PC-9 (cell line): ENCODE measurements around the gene CISD2. TPM values are rescaled to one million over a fixed set of nuclear protein-coding genes. Genes with fewer than 3 reads are reported as not detected.
"Not testable (repeated sequence)": the region's sequence is repeated elsewhere in the genome, so short reads cannot be mapped to it uniquely, and the experiment has no call there.

Source experiments
- BruUV-seq: library from RNA; stranded (reverse); fragments of 400-500 nt; replicated peaks from 2 replicates; lab custom pipeline; 2021; lab: Mats Ljungman, UMichigan
- CTCF ChIA-PET: fragments of 300-600 bp; sonication (Branson Sonifier 250); formaldehyde crosslinking; loops from one replicate; lab custom pipeline; 2022; ENCODE audit warnings: antibody characterized with exemption; lab: Charles Lee
- POLR2A ChIA-PET: fragments of 300-600 bp; sonication (Branson Sonifier 250); formaldehyde crosslinking; loops from one replicate; lab custom pipeline; 2022; ENCODE audit warnings: antibody characterized with exemption; ENCODE audit not compliant: unreplicated experiment; lab: Charles Lee
- DNase-seq, 2 experiments: peaks; one replicate each; pipeline versions ENCODE4 v3.0.0 to v3.0.0-alpha.2; 2015 to 2022; ENCODE audit warnings: mixed read lengths in 1 of 2
- H2AFZ ChIP-seq: fragments of 200-600 bp; sonication (generic); 2 replicates; pipeline ENCODE4 v1.8.1; 2017; ENCODE audit warnings: antibody characterized with exemption
- H3F3A ChIP-seq: fragments of 200-600 bp; sonication (generic); 2 replicates; pipeline ENCODE4 v1.8.1; 2017; ENCODE audit warnings: antibody characterized with exemption, mild to moderate bottlenecking, low read depth; ENCODE audit not compliant: insufficient read depth
- H3K27ac ChIP-seq: fragments of 200-600 bp; sonication (generic); 2 replicates; pipeline ENCODE4 v1.6.1; 2016; ENCODE audit warnings: mixed run types
- H3K27me3 ChIP-seq: fragments of 200-600 bp; sonication (generic); 2 replicates; pipeline ENCODE4 v1.6.1; 2016; ENCODE audit warnings: low read depth, mixed run types; ENCODE audit not compliant: insufficient read depth
- H3K36me3 ChIP-seq: fragments of 200-600 bp; sonication (generic); 2 replicates; pipeline ENCODE4 v1.6.1; 2016; ENCODE audit warnings: low read depth, mixed run types
- H3K4me1 ChIP-seq: fragments of 200-600 bp; sonication (generic); replicated peaks from 2 replicates; pipeline ENCODE4 v1.6.1; 2016; ENCODE audit warnings: mixed run types; ENCODE audit not compliant: insufficient read depth
- H3K4me2 ChIP-seq: fragments of 200-600 bp; sonication (generic); 2 replicates; pipeline ENCODE4 v1.6.1; 2017; ENCODE audit warnings: mixed run types
- H3K4me3 ChIP-seq: fragments of 200-600 bp; sonication (generic); 2 replicates; pipeline ENCODE4 v1.6.1; 2016; ENCODE audit warnings: mixed run types
- H3K79me2 ChIP-seq: fragments of 200-600 bp; sonication (generic); 2 replicates; pipeline ENCODE4 v1.6.1; 2017; ENCODE audit warnings: low read depth, mixed run types
- H3K9me2 ChIP-seq: fragments of 200-600 bp; sonication (generic); 2 replicates; pipeline ENCODE4 v1.8.1; 2017; ENCODE audit warnings: mild to moderate bottlenecking; ENCODE audit not compliant: insufficient read depth
- H3K9me3 ChIP-seq: fragments of 200-600 bp; sonication (generic); 2 replicates; pipeline ENCODE4 v1.8.1; 2016; ENCODE audit warnings: low read depth; ENCODE audit not compliant: insufficient read depth
- H4K20me1 ChIP-seq: fragments of 200-600 bp; sonication (generic); 2 replicates; pipeline ENCODE4 v1.8.1; 2017; ENCODE audit not compliant: insufficient read depth
- CTCF ChIP-seq: fragments of 200-600 bp; sonication (generic); conservative IDR thresholded peaks from 2 replicates; pipeline ENCODE4 v1.6.1; 2017; ENCODE audit warnings: mixed run types, antibody characterized with exemption, mild to moderate bottlenecking, moderate library complexity
- EZH2 ChIP-seq: fragments of 200-600 bp; sonication (generic); IDR thresholded peaks from 2 replicates; pipeline ENCODE4 v1.8.0; 2017; ENCODE audit warnings: antibody characterized with exemption, low read depth
- intact Hi-C: fragments of 100-400 bp; cut with micrococcal nuclease; formaldehyde crosslinking; loops from one replicate; pipeline ENCODE4 v1.10.0; 2022; ENCODE audit not compliant: unreplicated experiment
- total RNA-seq: library from RNA; stranded (reverse); gene quantifications from 2 replicates; pipeline ENCODE4 v1.2.3, GENCODE V29; 2021

Gene CISD2
- total RNA-seq, 1 experiment from 2014 or later = 23.1 TPM

DNA sequence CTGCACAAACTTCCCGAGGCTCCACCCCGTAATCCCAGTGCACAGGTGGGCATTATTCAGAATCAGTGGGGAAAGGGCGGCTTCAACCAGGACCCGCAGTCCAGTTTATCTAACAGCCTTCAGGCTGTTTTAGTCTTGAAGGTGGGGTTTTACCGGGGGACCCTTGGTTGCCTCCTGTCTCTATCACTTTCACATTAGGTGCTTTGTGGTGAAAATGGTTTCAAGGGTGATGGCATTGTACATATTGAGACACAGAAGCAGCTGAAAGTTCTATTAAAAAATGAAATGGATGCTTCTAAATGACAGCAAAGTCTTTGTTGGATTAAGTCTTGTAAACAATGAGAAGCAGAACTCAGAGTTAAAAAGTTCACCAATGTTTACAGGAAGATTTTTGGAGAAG is 27.8 kb downstream of the CISD2 start:
- H3F3A ChIP-seq, H3K9me2 ChIP-seq, POLR2A ChIA-PET, BruUV-seq, H3K9me3 ChIP-seq, intact Hi-C loops, H3K27ac ChIP-seq, H3K79me2 ChIP-seq, DNase-seq, H3K4me1 ChIP-seq, H3K36me3 ChIP-seq, H3K4me3 ChIP-seq, H4K20me1 ChIP-seq, CTCF ChIA-PET, H2AFZ ChIP-seq, H3K27me3 ChIP-seq, H3K4me2 ChIP-seq: not testable (repeated sequence)

GRCh38 chr4:102897610-102898009 is 28.8 kb downstream of the CISD2 start:
- H3K9me2 ChIP-seq, H3F3A ChIP-seq, intact Hi-C loops, H3K4me2 ChIP-seq, H3K79me2 ChIP-seq, CTCF ChIA-PET, POLR2A ChIA-PET, H4K20me1 ChIP-seq, H3K27ac ChIP-seq, H3K9me3 ChIP-seq, H3K27me3 ChIP-seq, H3K4me1 ChIP-seq, H2AFZ ChIP-seq, H3K36me3 ChIP-seq, BruUV-seq, DNase-seq, H3K4me3 ChIP-seq: not testable (repeated sequence)

- H3K4me3 ChIP-seq = no peak overlapping the region
- ChIA-PET POLR2A (no interaction called here), CTCF (no interaction called here)
- H3K27me3 ChIP-seq = no peaks in the 10 kb centered on the region
- TF ChIP-seq CTCF (no peak), EZH2 (no peak)
- DNase-seq = no peak
- no peaks in the 10 kb centered on the region for H4K20me1 ChIP-seq
- no peak overlapping the region for H3K27ac ChIP-seq
- BruUV-seq = no TSS peak
- no peak overlapping the region for H2AFZ ChIP-seq
- 0 out of 2 replicates have a peak, but pooled peaks cover 5% of the 10 kb centered on the region for H3K4me1 ChIP-seq
- no peaks in the 10 kb centered on the region for H3K9me2 ChIP-seq
- no peak overlapping the region for H3K4me2 ChIP-seq
- no peaks in the 10 kb centered on the region for H3F3A ChIP-seq
- H3K9me3 ChIP-seq = no peaks in the 10 kb centered on the region
- no peaks in the 10 kb centered on the region for H3K79me2 ChIP-seq
- intact Hi-C loops = no loop called here
- no peaks in the 10 kb centered on the region for H3K36me3 ChIP-seq
Measured at GRCh38 chr4:102901804-102902203, 33.0 kb downstream of the CISD2 start.

GRCh38 chr4:102918859-102919258 is 50.1 kb downstream of the CISD2 start:
- no peaks in the 10 kb centered on the region for H3K9me3 ChIP-seq
- no peak overlapping the region for H2AFZ ChIP-seq
- POLR2A ChIA-PET = interaction anchor here (0.6 kb wide), 1 partner anchor 158 kb away, joined by 4 read pairs; the partner anchor contains the start of gene MANBA
- H3K4me3 ChIP-seq = no peak overlapping the region
- H3F3A ChIP-seq = no peaks in the 10 kb centered on the region
- H4K20me1 ChIP-seq = no peaks in the 10 kb centered on the region
- H3K4me1 ChIP-seq = no peaks in the 10 kb centered on the region
- H3K27ac ChIP-seq = no peak overlapping the region
- intact Hi-C loops = no loop called here
- no peak for DNase-seq
- no peak for TF ChIP-seq CTCF
- no peak for TF ChIP-seq EZH2
- H3K79me2 ChIP-seq = no peaks in the 10 kb centered on the region
- CTCF ChIA-PET = no interaction called here
- H3K9me2 ChIP-seq = no peaks in the 10 kb centered on the region
- no peaks in the 10 kb centered on the region for H3K27me3 ChIP-seq
- no peak overlapping the region for H3K4me2 ChIP-seq
- no peaks in the 10 kb centered on the region for H3K36me3 ChIP-seq
- BruUV-seq = no TSS peak

GRCh38 chr4:102919697-102920096 is 50.9 kb downstream of the CISD2 start:
- H3K27ac ChIP-seq, POLR2A ChIA-PET, H3K4me3 ChIP-seq, H3K79me2 ChIP-seq, H2AFZ ChIP-seq, CTCF ChIA-PET, BruUV-seq, H4K20me1 ChIP-seq, H3K9me3 ChIP-seq, H3K4me2 ChIP-seq, H3K4me1 ChIP-seq, H3K36me3 ChIP-seq, H3K27me3 ChIP-seq, H3K9me2 ChIP-seq, intact Hi-C loops, H3F3A ChIP-seq: not testable (repeated sequence)
- DNase-seq = peak in 1 of 2 experiments; percentile 1
